ENCODE measurements around the gene TMEM150C.

The TMEM150C gene

GRCh38 chr4:82436780-82437179 is 125.0 kb downstream of the TMEM150C start:
- no peak for DNase-seq (ENCODE audit: extremely low read depth, low read depth)
- no peak for TF ChIP-seq CTCF (IDR thresholded peaks at IDR 0.05; ENCODE audit: low read depth, low read length)

- no peak for TF ChIP-seq CTCF (IDR thresholded peaks at IDR 0.05; ENCODE audit: low read depth, low read length)
- no peak for DNase-seq (ENCODE audit: extremely low read depth, low read depth)
Measured at GRCh38 chr4:82436130-82436529, 125.7 kb downstream of the TMEM150C start.

- TF ChIP-seq CTCF (IDR thresholded peaks at IDR 0.05; ENCODE audit: low read depth, low read length): no peak
- DNase-seq (ENCODE audit: extremely low read depth, low read depth): no peak
Measured at GRCh38 chr4:82434949-82435348, 126.8 kb downstream of the TMEM150C start.

- DNase-seq (ENCODE audit: extremely low read depth, low read depth): no peak
- TF ChIP-seq CTCF (IDR thresholded peaks at IDR 0.05; ENCODE audit: low read depth, low read length): no peak
Measured at GRCh38 chr4:82433791-82434190, 128.0 kb downstream of the TMEM150C start.

Measured in AG09319 (cell line).